GM18867 (cell line): ENCODE measurements around the gene RASGRP1.

Experiments
- ATAC-seq: cut with Tn5 transposase; IDR thresholded peaks from one replicate; pipeline ENCODE4 v1.9.1; 2021; ENCODE audit warnings: mild to moderate bottlenecking, moderate library complexity; ENCODE audit not compliant: unreplicated experiment

Gene RASGRP1

GRCh38 chr15:38463893-38464292 lies 100.7 kb downstream of the RASGRP1 start:
- ATAC-seq = no peak

- ATAC-seq = peak; percentile 86
Observed at GRCh38 chr15:38461066-38461833, 103.4 kb downstream of the RASGRP1 start.

DNA sequence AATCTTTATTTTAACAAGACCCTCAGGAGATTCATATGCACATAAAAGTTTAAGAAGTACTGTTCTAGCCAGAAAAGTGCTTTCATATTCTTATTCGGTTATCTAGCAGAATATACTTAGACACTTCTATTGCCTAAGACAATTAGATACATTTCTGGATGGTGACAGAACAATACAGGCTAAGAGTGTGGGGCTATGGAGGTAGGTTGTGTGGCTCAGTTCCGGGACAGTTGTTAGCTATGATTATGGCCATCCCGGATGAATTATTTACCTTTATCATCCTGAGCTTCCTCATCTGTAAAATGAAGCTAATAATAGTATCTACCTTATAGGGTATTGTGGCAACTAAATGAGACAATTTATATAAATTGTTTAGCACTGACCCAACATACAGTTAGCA lies 104.1 kb downstream of the RASGRP1 start:
- no peak for ATAC-seq

- ATAC-seq = no peak
Observed at GRCh38 chr15:38459480-38459879, 105.1 kb downstream of the RASGRP1 start.

DNA sequence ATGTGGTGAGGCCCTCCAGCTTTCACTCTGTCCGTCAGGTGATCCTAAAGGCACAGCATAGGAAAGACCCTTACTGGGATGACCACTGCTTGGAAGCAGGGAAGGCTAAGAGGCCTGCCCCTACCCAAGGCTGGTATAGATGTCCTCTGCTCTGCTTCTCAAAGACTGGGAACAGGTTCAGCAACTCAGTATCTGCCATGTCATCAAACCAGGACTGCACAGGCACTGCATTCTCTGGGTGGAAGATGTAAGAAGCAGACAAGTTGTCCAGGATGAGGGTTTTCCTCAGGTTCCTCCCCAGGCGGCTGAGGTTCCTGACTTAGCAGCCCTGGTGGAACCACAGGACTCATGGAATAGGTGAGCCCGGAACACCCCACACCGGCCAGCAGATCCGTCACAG lies 106.0 kb downstream of the RASGRP1 start:
- no peak for ATAC-seq

- ATAC-seq = no peak
Observed at GRCh38 chr15:38455092-38455491, 109.5 kb downstream of the RASGRP1 start.

GRCh38 chr15:38454696-38455090 lies 109.9 kb downstream of the RASGRP1 start:
- ATAC-seq = no peak

- peak; percentile 89 for ATAC-seq
Observed at GRCh38 chr15:38453971-38454695, 110.5 kb downstream of the RASGRP1 start, which contains the start of gene FAM98B. Gene FAM98B, plus strand, starts transcription at chr15:38454127. Its CDS starts 35 bp downstream, at chr15:38454162.

DNA sequence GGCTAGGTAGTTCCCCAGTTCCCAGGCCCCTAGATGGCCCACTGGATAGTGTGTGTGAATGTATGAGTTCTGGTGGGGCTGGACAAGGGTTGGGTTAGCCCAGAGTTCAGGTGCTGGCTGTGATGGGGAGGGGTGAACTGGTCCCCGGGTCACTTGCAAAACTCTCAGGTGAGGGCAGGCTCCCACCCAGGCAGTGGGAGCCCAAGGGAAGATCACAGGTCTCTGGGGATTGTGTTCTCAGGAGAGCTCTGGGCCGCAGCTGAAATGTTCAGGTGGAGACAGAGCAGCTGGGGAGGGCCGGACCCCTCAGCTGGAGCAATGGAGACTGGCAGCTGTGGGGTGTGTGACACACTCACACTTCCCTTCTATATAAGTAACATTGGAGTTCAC lies 123.5 kb downstream of the RASGRP1 start:
- no peak for ATAC-seq

- peak; percentile 80 for ATAC-seq
Observed at GRCh38 chr15:38440353-38441129, 124.1 kb downstream of the RASGRP1 start.
